ENCODE data around the gene WSCD1.

WSCD1 gene

DNA sequence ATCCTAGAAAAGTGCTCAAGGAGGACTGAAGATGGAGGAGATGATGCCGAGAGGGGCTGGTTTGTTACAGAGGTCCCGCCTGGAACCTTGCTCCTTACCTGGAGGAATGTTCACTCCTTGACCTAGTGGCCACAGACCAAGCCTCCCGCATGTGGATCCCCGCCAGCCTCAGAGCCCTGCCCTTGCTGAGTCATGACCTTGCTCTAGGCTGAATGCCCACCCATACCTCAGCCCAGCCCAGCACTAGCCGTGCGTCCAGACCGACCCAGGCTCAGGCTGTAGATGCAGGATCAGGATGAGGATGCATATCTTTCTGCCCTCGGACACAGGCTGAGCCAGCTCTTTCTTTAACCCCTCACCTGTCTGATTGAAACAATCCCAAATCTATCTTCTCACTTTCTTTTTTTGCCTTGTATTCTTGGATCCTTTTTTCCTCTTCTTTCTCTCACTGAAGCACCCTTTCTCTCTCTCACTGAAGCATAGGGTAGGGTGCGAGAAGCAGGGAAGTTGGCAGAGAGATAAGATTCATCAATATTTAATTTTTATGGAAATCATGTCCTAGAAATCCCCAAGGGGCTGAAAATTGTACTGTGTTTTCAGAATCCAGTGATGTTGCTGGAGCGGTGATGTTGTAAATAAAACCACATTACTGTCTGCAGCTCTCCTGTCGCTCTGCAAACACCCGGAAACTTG lies 34.9 kb downstream of the WSCD1 start:
- no peak for DNase-seq (ENCODE audit: low read depth in 2 of 3, low spot score in 2 of 3)

DNA sequence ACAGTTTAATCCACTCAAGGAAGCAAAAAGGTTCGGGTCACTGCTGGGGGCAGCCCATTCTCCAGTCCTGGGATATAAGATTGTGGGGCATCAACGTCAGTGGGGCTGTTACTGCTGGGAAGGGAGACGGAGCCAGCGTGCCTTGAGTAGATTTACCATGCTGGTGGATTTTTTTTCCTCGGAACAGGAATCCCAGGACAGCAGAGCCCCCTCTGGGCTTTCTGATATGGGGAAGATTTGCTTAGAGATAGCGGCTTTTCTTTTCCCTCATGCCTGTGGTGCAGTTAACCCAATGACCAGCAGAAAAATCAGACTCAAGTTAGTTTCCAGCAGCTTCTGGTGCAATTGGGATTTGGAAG lies 35.4 kb downstream of the WSCD1 start:
- no peak for DNase-seq (ENCODE audit: low read depth in 2 of 3, low spot score in 2 of 3)

DNA sequence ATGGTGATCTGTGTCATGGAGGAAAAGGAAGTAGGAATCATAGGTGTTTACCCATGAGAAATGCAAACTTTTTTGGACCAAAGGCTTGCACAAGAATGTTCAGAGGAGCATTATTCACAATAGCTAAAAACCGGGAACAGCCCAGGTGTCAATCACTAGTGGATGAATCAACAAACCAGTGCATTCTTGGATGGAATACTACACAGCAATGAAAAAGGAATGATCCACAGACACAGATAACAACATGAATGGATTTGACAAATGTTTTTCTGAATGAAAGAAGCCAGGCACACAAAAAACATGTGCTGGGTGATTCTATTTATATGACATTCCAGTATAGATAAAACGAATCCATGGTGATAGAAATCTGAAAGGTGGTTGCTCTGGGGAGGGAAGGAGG lies 36.0 kb downstream of the WSCD1 start:
- no peak for DNase-seq (ENCODE audit: low read depth in 2 of 3, low spot score in 2 of 3)

DNA sequence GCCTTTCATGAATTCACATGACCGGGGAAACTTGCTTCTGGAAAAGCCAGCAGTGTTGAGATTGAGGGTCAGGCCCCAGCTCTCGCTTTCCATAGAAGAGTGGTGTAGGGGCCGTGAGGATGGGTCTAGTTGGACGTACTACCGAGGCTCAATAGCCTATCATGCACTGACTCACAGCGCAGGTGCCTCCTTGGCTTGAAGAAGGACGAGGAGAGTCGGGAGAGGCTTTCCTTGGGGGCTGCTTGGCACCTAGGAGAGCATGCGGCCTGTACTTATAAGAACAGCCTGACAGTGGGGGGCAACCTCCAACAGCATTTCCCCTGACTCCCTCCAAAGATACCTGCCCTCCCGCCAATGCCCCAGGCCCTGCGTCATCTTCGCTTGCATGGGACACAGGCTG lies 37.6 kb downstream of the WSCD1 start:
- no peak for DNase-seq (ENCODE audit: low read depth in 2 of 3, low spot score in 2 of 3)

DNA sequence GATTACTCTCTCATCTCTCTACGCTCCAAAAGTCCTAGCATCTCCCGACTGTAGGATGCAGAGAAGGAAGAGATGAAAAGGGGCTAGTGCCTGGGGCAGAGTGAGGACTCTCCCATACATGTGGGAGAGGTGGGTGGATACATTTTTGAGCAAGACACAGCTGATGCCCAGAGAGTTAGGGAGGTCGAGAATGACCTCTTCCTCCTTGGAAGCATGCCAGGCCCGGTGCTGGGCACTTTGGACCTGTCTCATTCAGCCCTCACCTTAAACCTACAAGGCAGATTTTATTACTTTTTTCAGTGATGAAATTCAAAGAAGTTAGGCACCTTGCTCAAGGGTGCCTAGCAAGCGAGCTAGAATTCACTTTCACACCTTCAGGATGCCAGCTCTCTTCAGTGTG lies 38.2 kb downstream of the WSCD1 start:
- no peak for DNase-seq (ENCODE audit: low read depth in 2 of 3, low spot score in 2 of 3)

DNA sequence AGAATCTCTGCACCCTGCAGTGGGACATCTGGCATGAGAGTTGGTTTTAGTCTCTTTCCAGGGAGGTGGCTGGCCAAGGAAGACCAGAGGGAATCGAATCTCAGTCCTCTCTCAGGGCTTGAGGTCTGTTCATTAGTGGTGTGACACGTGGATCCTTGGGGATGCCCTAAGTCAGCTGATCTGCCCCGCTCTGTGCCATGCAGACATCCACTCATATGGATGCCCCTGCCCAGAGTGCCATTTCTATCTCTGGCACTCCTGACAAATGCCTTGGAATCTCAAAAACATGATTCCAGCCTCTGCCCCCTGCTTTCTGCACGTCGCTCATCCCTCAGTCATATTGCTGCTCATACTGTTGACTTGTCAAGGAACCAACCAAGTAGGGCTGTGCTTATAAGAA lies 38.8 kb downstream of the WSCD1 start:
- no peak for DNase-seq (ENCODE audit: low read depth in 2 of 3, low spot score in 2 of 3)

- no peak for DNase-seq (ENCODE audit: low read depth in 2 of 3, low spot score in 2 of 3)
Measured at GRCh38 chr17:6109536-6109935, 39.4 kb downstream of the WSCD1 start.

DNA sequence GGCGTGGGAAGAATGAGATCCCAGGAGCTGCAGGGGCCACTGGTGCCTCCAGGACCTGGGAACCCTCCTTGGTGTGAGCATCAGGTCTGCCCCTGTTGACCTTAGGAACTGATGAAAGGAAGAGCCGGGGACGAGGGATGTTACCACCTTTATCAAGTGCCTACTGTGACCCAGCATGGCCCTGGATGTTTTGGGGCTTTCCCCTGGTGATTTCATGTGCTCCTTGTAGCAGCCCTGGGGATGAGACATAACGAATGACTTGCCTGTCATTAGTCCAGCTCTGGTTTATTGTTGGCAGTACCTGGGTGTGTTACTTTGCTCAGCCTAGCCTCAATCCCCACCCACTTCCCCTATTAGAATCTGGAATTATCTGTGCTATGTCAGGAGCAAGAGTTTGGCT lies 39.9 kb downstream of the WSCD1 start:
- DNase-seq (ENCODE audit: low read depth in 2 of 3, low spot score in 2 of 3), result no peak

DNA sequence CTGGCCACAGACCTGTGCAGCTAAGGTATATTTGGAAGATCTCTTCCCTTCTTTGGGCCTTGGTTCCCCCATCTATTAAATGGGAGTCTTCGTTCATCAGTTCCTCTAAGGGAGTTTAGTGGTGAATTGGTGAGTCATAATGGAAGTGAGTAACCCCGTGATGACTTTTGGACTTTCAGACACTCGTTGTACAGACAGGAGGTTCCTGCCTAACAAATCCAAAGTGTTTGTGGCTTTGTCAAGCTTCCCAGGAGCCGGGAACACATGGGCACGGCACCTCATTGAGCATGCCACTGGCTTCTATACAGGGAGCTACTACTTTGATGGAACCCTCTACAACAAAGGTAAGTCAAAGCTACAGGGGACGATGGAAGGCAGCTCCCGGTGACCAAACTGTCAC lies 40.4 kb downstream of the WSCD1 start:
- no peak for DNase-seq (ENCODE audit: low read depth in 2 of 3, low spot score in 2 of 3)

- DNase-seq (ENCODE audit: low read depth in 2 of 3, low spot score in 2 of 3), result no peak
Measured at GRCh38 chr17:6120351-6120750, 50.2 kb downstream of the WSCD1 start.

GRCh38 chr17:6124856-6125255 lies 54.7 kb downstream of the WSCD1 start:
- DNase-seq (ENCODE audit: low read depth in 2 of 3, low spot score in 2 of 3), result no peak

DNA sequence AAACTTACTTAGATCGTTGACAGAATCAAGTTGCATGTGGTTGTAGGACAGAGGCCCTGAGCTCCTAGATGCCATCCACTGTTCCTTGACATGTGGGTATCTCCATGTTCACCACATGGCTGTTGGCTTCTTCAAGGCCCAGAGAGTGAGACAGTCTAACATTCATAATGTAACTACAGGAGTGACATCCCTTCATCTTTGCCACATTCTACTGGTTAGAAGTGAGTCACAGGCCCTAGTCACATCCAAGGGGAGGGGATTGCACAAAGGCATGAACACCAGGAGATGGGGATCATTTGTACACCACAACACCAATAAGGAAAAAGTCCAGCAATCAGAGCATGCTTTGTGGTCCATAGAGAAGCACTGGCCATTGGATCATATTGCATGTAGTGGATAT lies 56.6 kb downstream of the WSCD1 start:
- DNase-seq (ENCODE audit: low read depth in 2 of 3, low spot score in 2 of 3), result no peak

DNA sequence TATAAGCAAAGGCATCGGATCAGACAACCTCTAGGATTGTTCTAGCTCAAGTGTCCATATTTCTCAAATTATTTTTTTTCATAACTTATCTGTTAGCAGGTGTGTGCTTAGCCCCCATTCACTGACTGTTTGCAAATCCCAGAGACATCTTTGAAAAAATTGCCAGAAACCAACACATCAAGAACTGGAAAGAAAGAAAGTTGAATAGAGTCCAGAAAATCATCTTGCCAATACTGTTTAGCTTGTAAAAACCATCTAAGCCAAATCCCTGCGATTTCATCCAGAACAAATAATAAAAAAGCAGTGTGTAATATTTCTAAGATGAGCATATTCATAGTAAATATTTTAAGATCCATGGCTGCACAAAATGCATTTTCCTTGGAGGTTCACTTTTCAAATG lies 64.5 kb downstream of the WSCD1 start:
- DNase-seq (ENCODE audit: low read depth in 2 of 3, low spot score in 2 of 3), result no peak

- DNase-seq (ENCODE audit: low read depth in 2 of 3, low spot score in 2 of 3), result no peak
Measured at GRCh38 chr17:6135236-6135635, 65.1 kb downstream of the WSCD1 start.

DNA sequence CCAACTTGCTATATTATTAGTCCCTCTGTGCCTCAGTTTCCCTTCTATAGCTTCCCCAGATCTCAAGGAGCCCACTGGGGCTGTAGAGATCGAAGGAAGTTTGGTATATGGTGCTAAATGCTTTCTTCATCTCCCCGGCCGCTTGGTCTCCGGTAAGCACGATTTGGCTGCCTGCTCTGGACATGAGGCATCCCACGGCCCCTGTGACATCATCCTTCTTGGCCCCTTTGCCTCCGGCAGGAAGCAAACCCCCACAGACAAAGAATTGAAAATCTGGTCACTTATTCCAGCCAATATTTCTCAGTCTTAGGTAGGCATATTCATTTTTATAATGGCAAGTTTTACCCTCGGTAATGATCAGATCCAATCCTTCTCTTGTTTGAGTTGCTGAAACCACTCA lies 65.8 kb downstream of the WSCD1 start:
- no peak for DNase-seq (ENCODE audit: low read depth in 2 of 3, low spot score in 2 of 3)

GRCh38 chr17:6137716-6138502 lies 67.7 kb downstream of the WSCD1 start:
- DNase-seq (ENCODE audit: low read depth in 2 of 3, low spot score in 2 of 3), result no peak

DNA sequence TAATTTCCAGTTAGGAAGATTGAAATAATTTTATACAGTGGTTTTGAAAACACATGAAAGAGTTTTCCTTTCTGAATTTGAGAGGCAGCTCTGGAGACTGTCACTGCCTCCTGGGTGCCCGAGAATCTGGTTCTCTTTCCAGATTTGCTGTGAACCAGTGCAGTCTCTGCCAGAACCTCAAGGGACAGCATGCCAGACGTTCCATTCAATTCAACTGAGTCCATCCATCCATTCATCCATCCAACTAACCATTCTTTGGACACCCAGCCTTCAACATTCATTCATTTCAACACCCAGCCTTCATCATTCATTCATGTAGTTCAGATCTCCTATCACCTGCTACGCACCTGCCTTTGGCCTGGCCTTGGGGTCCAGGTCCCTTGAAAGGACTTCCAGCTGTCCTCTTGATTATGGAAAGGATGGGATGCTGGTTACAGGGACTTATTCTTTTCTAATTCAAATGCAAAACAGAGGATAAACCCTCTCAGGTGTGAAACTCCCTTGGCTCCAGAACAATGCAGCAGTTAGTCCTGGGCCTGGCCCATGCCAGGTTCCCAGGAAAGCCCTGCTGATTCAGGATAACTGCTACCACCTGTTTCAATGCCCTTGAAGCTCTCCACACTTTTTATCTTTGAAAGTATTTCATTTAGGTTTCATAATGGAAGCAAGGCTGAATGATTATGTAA lies 68.7 kb downstream of the WSCD1 start:
- DNase-seq (ENCODE audit: low read depth in 2 of 3, low spot score in 2 of 3), result no peak

GRCh38 chr17:6139447-6139832 lies 69.3 kb downstream of the WSCD1 start:
- no peak for DNase-seq (ENCODE audit: low read depth in 2 of 3, low spot score in 2 of 3)

GRCh38 chr17:6140188-6140587 lies 70.0 kb downstream of the WSCD1 start:
- no peak for DNase-seq (ENCODE audit: low read depth in 2 of 3, low spot score in 2 of 3)

GRCh38 chr17:6140728-6141330 lies 70.7 kb downstream of the WSCD1 start:
- DNase-seq (ENCODE audit: low read depth in 2 of 3, low spot score in 2 of 3), result no peak

DNA sequence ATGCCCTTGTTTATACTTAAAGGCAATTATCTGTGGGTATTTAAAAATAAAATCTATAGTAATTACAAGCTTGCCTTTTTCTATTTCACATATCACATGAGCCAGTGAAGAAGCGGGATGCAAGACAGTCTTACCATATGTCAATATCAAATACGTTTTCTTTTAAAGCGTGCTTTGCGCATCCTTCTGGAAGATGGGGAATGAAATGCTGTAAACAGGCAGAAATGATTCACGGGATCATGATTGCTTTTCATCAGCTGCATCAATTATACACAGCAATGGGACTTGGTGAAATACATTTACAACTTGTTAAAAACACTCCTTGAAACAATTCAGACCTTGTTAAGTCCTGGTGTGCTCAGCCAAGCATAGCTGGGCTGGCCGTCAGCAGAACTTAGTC lies 72.5 kb downstream of the WSCD1 start:
- DNase-seq (ENCODE audit: low read depth in 2 of 3, low spot score in 2 of 3), result no peak

GRCh38 chr17:6145946-6146345 lies 75.8 kb downstream of the WSCD1 start:
- DNase-seq (ENCODE audit: low read depth in 2 of 3, low spot score in 2 of 3), result no peak

All from activated CD8-positive, alpha-beta memory T cell treated with anti-CD3 and anti-CD28 coated beads for 48 hours (primary cell).